Neural cell (in vitro differentiated cells): ENCODE measurements around the gene ROR2. TPM values are rescaled to one million over a fixed set of nuclear protein-coding genes. Genes with fewer than 3 reads are reported as not detected.

Source experiments
- H2AFZ ChIP-seq: fragments of 200-600, 300-800 bp; sonication (generic), shearing (Covaris generic); 2 replicates; pipeline ENCODE4 v1.6.0; 2014; ENCODE audit warnings: low read depth, mild to moderate bottlenecking, antibody characterized with exemption, low read length, moderate library complexity
- H3F3A ChIP-seq: fragments of 200-600 bp; shearing (Covaris generic); 2 replicates; pipeline ENCODE4 v1.6.1; 2016; ENCODE audit warnings: mild to moderate bottlenecking, moderate library complexity, mixed read lengths, antibody characterized with exemption, low read length; ENCODE audit not compliant: insufficient read depth, poor library complexity, severe bottlenecking
- H3K27ac ChIP-seq: fragments of 200-600, 300-800 bp; sonication (generic), shearing (Covaris generic); 2 replicates; pipeline ENCODE4 v1.5.1; 2014; ENCODE audit warnings: mild to moderate bottlenecking, low read length, moderate library complexity
- H3K27me3 ChIP-seq: fragments of 300-800, 200-600 bp; sonication (generic), shearing (Covaris generic); 2 replicates; pipeline ENCODE4 v1.6.0; 2014; ENCODE audit warnings: mild to moderate bottlenecking, low read depth, low read length, moderate library complexity; ENCODE audit not compliant: insufficient read depth
- H3K36me3 ChIP-seq: fragments of 300-800, 200-600 bp; sonication (generic), shearing (Covaris generic); 2 replicates; pipeline ENCODE4 v1.5.1; 2014; ENCODE audit warnings: mild to moderate bottlenecking, antibody characterized with exemption, low read length, moderate library complexity; ENCODE audit not compliant: insufficient read depth
- H3K4me2 ChIP-seq: fragments of 300-800, 200-600 bp; sonication (generic), shearing (Covaris generic); 2 replicates; pipeline ENCODE4 v1.6.0; 2014; ENCODE audit warnings: mild to moderate bottlenecking, low read length
- H3K4me3 ChIP-seq: fragments of 300-800, 200-600 bp; sonication (generic), shearing (Covaris generic); 2 replicates; pipeline ENCODE4 v1.5.1; 2014; ENCODE audit warnings: mild to moderate bottlenecking, low read length, moderate library complexity
- H3K79me2 ChIP-seq: fragments of 200-600 bp; shearing (Covaris generic); replicated peaks from 2 replicates; pipeline ENCODE4 v1.6.0; 2014; ENCODE audit warnings: mild to moderate bottlenecking, low read length, moderate library complexity; ENCODE audit not compliant: insufficient read depth
- H3K9ac ChIP-seq: fragments of 300-800, 200-600 bp; sonication (generic), shearing (Covaris generic); 2 replicates; pipeline ENCODE4 v1.6.1; 2016; ENCODE audit warnings: mild to moderate bottlenecking, low read length, mixed read lengths
- H3K9me2 ChIP-seq: fragments of 200-600 bp; shearing (Covaris generic); 2 replicates; pipeline ENCODE4 v1.6.1; 2016; ENCODE audit warnings: mild to moderate bottlenecking, low read length, mixed read lengths; ENCODE audit not compliant: insufficient read depth
- H3K9me3 ChIP-seq: fragments of 200-600, 300-800 bp; sonication (generic), shearing (Covaris generic); 2 replicates; pipeline ENCODE4 v1.6.1; 2016; ENCODE audit warnings: mild to moderate bottlenecking, mixed run types, low read length, moderate library complexity, mixed read lengths
- H4K20me1 ChIP-seq: fragments of 200-600 bp; shearing (Covaris generic); 2 replicates; pipeline ENCODE4 v1.6.1; 2016; ENCODE audit warnings: mild to moderate bottlenecking, mixed run types; ENCODE audit not compliant: insufficient read depth
- EP300 ChIP-seq: fragments of 450-650 bp; conservative IDR thresholded peaks from 2 replicates; pipeline ENCODE4 v1.6.1; 2014; ENCODE audit warnings: antibody characterized with exemption, mild to moderate bottlenecking, moderate library complexity; ENCODE audit not compliant: poor library complexity, severe bottlenecking
- EZH2 ChIP-seq: fragments of 200-600, 300-800 bp; shearing (Covaris generic), sonication (generic); IDR thresholded peaks from 2 replicates; pipeline ENCODE4 v1.6.1; 2014; ENCODE audit warnings: antibody characterized with exemption, low read length, borderline replicate concordance, mild to moderate bottlenecking; ENCODE audit not compliant: insufficient read depth, poor library complexity, severe bottlenecking
- MXI1 ChIP-seq: fragments of 450-650 bp; conservative IDR thresholded peaks from 2 replicates; pipeline ENCODE4 v1.6.1; 2014; ENCODE audit warnings: antibody characterized with exemption, mild to moderate bottlenecking; ENCODE audit not compliant: poor library complexity, severe bottlenecking
- POLR2AphosphoS5 ChIP-seq: IDR thresholded peaks from 2 replicates; pipeline ENCODE4 v1.6.1; 2012
- RAD21 ChIP-seq: fragments of 450-650 bp; conservative IDR thresholded peaks from 2 replicates; pipeline ENCODE4 v1.6.1; 2014; ENCODE audit warnings: antibody characterized with exemption, mild to moderate bottlenecking, moderate library complexity
- REST ChIP-seq: IDR thresholded peaks from 2 replicates; pipeline ENCODE4 v1.6.1; 2012; ENCODE audit warnings: borderline replicate concordance
- SMC3 ChIP-seq: fragments of 450-650 bp; conservative IDR thresholded peaks from 2 replicates; pipeline ENCODE4 v1.6.1; 2014; ENCODE audit warnings: antibody characterized with exemption, mild to moderate bottlenecking, moderate library complexity; ENCODE audit not compliant: poor library complexity
- TAF1 ChIP-seq: IDR thresholded peaks from 2 replicates; pipeline ENCODE4 v1.6.1; 2012; ENCODE audit warnings: low read depth
- polyA plus RNA-seq: library from polyadenylated mRNA; depleted of rRNA; stranded (reverse); fragments of >200 nt; gene quantifications from 2 replicates; pipeline ENCODE4 v1.2.3, GENCODE V29; 2014
- TF ChIP-seq, protein P1 (sequence below): fragments of 450-650 bp; IDR thresholded peaks from 2 replicates; pipeline ENCODE4 v1.5.1; 2014; ENCODE audit warnings: antibody characterized with exemption, mild to moderate bottlenecking, moderate library complexity; ENCODE audit not compliant: poor library complexity, severe bottlenecking

Gene ROR2
- polyA plus RNA-seq, 1 donor from 2014 or later = 0.33 TPM

DNA sequence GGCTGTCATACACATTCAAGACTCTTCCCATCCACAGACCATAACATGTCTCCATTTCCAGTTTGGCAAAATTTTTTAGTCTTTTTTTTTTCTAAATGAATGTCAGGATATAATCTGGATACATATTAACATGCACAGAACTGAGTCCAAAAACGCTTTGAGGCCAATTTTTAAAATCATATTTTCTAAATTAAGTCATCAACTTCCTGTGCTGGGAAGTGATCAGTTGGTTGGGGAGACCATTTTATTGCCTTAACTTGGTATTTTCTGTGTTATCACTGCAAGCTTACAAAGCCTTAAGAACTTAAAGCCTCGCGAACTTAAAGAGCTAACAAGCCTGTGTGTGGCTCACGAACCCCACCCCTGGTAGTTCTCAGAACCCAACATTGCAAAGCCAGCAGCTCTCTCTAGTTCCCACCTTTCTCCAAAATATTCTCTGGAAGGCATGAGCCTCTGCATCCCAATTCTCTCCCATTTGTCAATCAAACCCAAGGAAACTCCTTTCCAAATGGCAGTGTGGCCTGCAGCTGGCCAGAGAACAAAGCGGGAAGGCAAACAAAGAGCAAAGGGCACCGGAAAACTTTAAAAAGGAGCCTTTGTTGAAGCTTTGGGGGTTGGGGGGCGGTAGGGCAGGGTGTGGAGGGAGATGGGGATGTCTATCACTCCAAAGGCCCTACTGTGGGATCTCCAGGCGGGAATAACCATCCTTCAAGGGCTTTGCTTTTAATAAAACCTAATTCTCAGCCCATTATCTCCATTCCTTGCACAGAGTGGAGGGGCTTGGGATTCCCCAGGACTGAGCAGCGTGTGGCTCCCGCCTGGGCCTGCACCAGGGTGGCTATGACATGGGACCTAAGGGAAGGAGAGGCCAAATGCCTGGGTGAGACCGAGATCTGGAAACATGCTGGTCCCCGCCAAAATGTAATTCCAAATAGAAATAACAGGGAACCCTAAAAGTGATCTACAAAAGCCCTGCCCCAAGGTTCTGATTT is 65.0 kb downstream of the ROR2 start:
- H3K4me2 ChIP-seq = no peak overlapping the region
- H3F3A ChIP-seq = no peaks in the 10 kb centered on the region
- H3K9ac ChIP-seq = no peak overlapping the region
- H3K9me2 ChIP-seq = no peaks in the 10 kb centered on the region
- no peak overlapping the region for H3K4me3 ChIP-seq
- H3K9me3 ChIP-seq = no peaks in the 10 kb centered on the region
- H3K79me2 ChIP-seq = no peaks in the 10 kb centered on the region
- H3K27me3 ChIP-seq = no peaks in the 10 kb centered on the region
- no peak for TF ChIP-seq EZH2
- TF ChIP-seq, protein P1, sequence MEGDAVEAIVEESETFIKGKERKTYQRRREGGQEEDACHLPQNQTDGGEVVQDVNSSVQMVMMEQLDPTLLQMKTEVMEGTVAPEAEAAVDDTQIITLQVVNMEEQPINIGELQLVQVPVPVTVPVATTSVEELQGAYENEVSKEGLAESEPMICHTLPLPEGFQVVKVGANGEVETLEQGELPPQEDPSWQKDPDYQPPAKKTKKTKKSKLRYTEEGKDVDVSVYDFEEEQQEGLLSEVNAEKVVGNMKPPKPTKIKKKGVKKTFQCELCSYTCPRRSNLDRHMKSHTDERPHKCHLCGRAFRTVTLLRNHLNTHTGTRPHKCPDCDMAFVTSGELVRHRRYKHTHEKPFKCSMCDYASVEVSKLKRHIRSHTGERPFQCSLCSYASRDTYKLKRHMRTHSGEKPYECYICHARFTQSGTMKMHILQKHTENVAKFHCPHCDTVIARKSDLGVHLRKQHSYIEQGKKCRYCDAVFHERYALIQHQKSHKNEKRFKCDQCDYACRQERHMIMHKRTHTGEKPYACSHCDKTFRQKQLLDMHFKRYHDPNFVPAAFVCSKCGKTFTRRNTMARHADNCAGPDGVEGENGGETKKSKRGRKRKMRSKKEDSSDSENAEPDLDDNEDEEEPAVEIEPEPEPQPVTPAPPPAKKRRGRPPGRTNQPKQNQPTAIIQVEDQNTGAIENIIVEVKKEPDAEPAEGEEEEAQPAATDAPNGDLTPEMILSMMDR = no peak
- no peak for TF ChIP-seq EP300
- TF ChIP-seq REST = no peak
- no peaks in the 10 kb centered on the region for H3K36me3 ChIP-seq
- no peak overlapping the region for H3K27ac ChIP-seq
- H4K20me1 ChIP-seq = no peaks in the 10 kb centered on the region
- H2AFZ ChIP-seq = no peak overlapping the region

- no peak overlapping the region for H3K4me2 ChIP-seq
- H3K79me2 ChIP-seq = no peaks in the 10 kb centered on the region
- no peaks in the 10 kb centered on the region for H4K20me1 ChIP-seq
- H3K27me3 ChIP-seq = no peaks in the 10 kb centered on the region
- no peaks in the 10 kb centered on the region for H3K9me3 ChIP-seq
- no peak overlapping the region for H3K27ac ChIP-seq
- H3K36me3 ChIP-seq = no peaks in the 10 kb centered on the region
- no peak overlapping the region for H3K9ac ChIP-seq
- no peaks in the 10 kb centered on the region for H3F3A ChIP-seq
- H3K9me2 ChIP-seq = no peaks in the 10 kb centered on the region
- H2AFZ ChIP-seq = no peak overlapping the region
- TF ChIP-seq MXI1 (no peak), EZH2 (no peak), RAD21 (no peak), POLR2AphosphoS5 (no peak)
- H3K4me3 ChIP-seq = no peak overlapping the region
Observed at GRCh38 chr9:91884153-91884552, 65.9 kb downstream of the ROR2 start.

DNA sequence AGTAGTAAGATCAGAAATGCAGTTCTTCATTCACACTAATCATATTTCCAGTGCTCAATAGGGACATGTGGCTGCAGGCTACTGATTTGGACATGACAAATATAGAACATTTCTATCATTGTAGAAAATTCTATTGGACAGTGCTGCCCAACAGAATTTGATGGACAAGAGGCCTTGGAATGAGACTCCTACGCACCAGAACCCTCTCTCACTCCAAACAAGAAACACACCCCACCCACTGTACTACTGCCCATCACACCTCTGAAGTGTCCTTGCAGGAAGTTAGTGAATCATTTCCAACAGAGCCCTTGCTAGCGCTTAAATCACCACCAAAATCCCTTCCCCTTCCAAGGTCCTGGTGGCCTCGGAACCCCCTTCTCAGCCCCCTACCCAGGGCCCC is 66.5 kb downstream of the ROR2 start:
- Histone ChIP-seq H3K9me2 (no peaks in the 10 kb centered on the region), H3K4me2 (no peak overlapping the region), H3F3A (no peaks in the 10 kb centered on the region), H3K27me3 (no peaks in the 10 kb centered on the region), H3K4me3 (no peak overlapping the region), H3K27ac (no peak overlapping the region), H3K79me2 (no peaks in the 10 kb centered on the region), H3K9me3 (no peaks in the 10 kb centered on the region), H4K20me1 (no peaks in the 10 kb centered on the region), H2AFZ (no peak overlapping the region), H3K9ac (no peak overlapping the region), H3K36me3 (no peaks in the 10 kb centered on the region)
- no peak for TF ChIP-seq EP300
- TF ChIP-seq POLR2AphosphoS5 = no peak
- TF ChIP-seq SMC3 = no peak
- TF ChIP-seq EZH2 = no peak
- no peak for TF ChIP-seq MXI1
- no peak for TF ChIP-seq RAD21
- TF ChIP-seq TAF1 = no peak
- TF ChIP-seq REST = no peak
